Osteocyte (in vitro differentiated cells): ENCODE results near the gene SLC47A1. TPM values are rescaled to one million over a fixed set of nuclear protein-coding genes. Genes with fewer than 3 reads are reported as not detected.

Experiments used
- DNase-seq: peaks from one replicate; pipeline ENCODE4 v3.0.0; 2021; ENCODE audit warnings: mixed read lengths; ENCODE audit not compliant: unreplicated experiment; ENCODE audit errors: extremely low spot score
- H3K27ac Mint-ChIP-seq: one replicate; pipeline ENCODE4 v1.8.0; 2021; ENCODE audit warnings: mild to moderate bottlenecking, mixed read lengths; ENCODE audit not compliant: unreplicated experiment
- H3K27me3 Mint-ChIP-seq: one replicate; pipeline ENCODE4 v1.8.0; 2021; ENCODE audit warnings: mixed read lengths; ENCODE audit not compliant: unreplicated experiment
- H3K36me3 Mint-ChIP-seq: one replicate; pipeline ENCODE4 v1.8.0; 2021; ENCODE audit warnings: mixed read lengths; ENCODE audit not compliant: unreplicated experiment
- H3K4me1 Mint-ChIP-seq: one replicate; pipeline ENCODE4 v1.8.0; 2021; ENCODE audit warnings: mixed read lengths; ENCODE audit not compliant: unreplicated experiment
- H3K4me3 Mint-ChIP-seq: one replicate; pipeline ENCODE4 v1.8.0; 2021; ENCODE audit warnings: mild to moderate bottlenecking, moderate library complexity, mixed read lengths; ENCODE audit not compliant: unreplicated experiment
- H3K9me3 Mint-ChIP-seq: one replicate; pipeline ENCODE4 v1.8.0; 2021; ENCODE audit warnings: mixed read lengths; ENCODE audit not compliant: unreplicated experiment
- total RNA-seq: library from RNA; stranded (reverse); gene quantifications from 2 replicates; pipeline ENCODE4 v1.2.1, GENCODE V29; 2021
- TF ChIP-seq, protein P1 (sequence below): fragments of 200-600 bp; sonication (generic); IDR thresholded peaks from 2 replicates; pipeline ENCODE4 v1.5.0; 2021; ENCODE audit warnings: antibody characterized with exemption, mild to moderate bottlenecking, moderate library complexity

The SLC47A1 gene
- total RNA-seq, 1 donor from 2014 or later, result 2.4 TPM

DNA sequence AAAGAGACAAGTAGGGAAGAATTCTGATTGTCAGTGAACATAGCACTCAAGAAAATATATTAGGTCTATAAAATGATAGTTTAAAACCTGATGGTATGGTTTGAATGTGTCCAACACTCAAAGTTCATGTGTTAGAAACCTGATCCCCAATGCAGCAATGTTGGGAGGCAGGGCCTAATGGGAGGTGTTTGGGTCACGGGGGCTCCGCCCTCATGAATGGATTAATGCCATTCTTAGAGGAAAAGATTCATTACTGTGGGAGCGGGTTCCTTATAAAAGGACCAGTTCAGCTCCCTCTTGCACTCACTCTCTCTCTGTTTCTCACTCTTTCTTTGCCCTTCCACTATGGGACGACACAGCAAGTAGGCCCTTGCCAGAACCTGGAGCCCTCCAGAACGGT, 41.5 kb upstream of the SLC47A1 start:
- Mint-ChIP-seq H3K4me1 (no peaks in the 10 kb centered on the region), H3K27ac (no peak overlapping the region), H3K27me3 (peaks cover 5% of the 10 kb centered on the region), H3K4me3 (no peak overlapping the region), H3K9me3 (no peaks in the 10 kb centered on the region), H3K36me3 (no peaks in the 10 kb centered on the region)
- no peak for DNase-seq
- TF ChIP-seq, protein P1, sequence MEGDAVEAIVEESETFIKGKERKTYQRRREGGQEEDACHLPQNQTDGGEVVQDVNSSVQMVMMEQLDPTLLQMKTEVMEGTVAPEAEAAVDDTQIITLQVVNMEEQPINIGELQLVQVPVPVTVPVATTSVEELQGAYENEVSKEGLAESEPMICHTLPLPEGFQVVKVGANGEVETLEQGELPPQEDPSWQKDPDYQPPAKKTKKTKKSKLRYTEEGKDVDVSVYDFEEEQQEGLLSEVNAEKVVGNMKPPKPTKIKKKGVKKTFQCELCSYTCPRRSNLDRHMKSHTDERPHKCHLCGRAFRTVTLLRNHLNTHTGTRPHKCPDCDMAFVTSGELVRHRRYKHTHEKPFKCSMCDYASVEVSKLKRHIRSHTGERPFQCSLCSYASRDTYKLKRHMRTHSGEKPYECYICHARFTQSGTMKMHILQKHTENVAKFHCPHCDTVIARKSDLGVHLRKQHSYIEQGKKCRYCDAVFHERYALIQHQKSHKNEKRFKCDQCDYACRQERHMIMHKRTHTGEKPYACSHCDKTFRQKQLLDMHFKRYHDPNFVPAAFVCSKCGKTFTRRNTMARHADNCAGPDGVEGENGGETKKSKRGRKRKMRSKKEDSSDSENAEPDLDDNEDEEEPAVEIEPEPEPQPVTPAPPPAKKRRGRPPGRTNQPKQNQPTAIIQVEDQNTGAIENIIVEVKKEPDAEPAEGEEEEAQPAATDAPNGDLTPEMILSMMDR, result no peak

DNA sequence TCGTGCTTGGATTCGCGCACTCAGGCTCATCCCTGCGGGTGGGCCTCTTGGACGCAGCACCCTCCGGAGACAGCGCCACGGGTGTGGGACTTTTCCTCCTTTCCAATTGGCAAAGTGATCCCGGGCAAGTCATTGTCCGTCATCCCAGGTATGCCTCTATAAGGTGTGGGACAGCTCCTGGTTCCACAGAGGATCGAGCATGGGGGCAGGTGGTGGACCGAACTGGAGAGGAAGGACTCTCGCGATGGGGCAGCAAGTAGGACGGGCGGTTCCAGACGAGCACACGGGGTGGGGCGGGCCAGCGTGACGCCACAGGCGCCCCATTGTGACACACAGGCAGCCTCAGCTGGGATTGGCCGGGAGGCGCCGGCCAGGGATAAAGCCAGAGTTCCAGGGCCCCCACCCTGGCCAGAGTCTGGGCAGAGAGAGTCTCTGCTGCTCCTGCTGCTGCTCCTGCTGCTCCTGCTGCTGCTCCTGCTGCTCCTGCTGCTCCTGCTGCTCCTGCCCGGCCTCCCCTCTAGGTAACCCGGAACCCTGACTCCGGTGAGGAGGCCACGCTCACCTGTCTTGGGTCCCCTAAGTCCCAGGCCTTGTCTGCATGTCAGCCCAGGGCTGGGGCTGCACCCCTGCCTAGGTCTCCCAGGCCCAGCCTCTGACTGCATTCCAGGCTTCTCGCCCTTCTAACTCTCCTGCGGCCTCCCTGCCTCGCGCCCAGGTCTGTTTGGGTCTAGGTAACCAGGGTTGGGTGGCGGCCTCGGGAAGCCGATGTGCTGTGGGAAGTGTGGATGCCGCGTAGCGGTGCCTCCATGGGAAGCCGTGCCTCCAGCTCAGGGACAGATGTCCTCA, 38.5 kb upstream of the SLC47A1 start:
- Mint-ChIP-seq H3K4me1 (no peaks in the 10 kb centered on the region), H3K4me3 (no peak overlapping the region), H3K27me3 (peaks cover 10% of the 10 kb centered on the region), H3K36me3 (no peaks in the 10 kb centered on the region), H3K27ac (no peak overlapping the region), H3K9me3 (no peaks in the 10 kb centered on the region)
- TF ChIP-seq, protein P1, result no peak
- no peak for DNase-seq

GRCh38 chr17:19495828-19496528, 37.7 kb upstream of the SLC47A1 start:
- H3K27me3 Mint-ChIP-seq, result peaks cover 17% of the 10 kb centered on the region
- DNase-seq, result no peak
- H3K9me3 Mint-ChIP-seq, result no peaks in the 10 kb centered on the region
- TF ChIP-seq, protein P1, result no peak
- no peaks in the 10 kb centered on the region for H3K36me3 Mint-ChIP-seq
- no peaks in the 10 kb centered on the region for H3K4me1 Mint-ChIP-seq
- no peak overlapping the region for H3K27ac Mint-ChIP-seq
- H3K4me3 Mint-ChIP-seq, result no peak overlapping the region

GRCh38 chr17:19497624-19498023, 36.0 kb upstream of the SLC47A1 start:
- Mint-ChIP-seq H3K27ac (no peak overlapping the region), H3K9me3 (no peaks in the 10 kb centered on the region), H3K4me1 (no peaks in the 10 kb centered on the region), H3K4me3 (no peak overlapping the region), H3K27me3 (peaks cover 18% of the 10 kb centered on the region), H3K36me3 (no peaks in the 10 kb centered on the region)
- no peak for DNase-seq
- TF ChIP-seq, protein P1, result no peak

DNA sequence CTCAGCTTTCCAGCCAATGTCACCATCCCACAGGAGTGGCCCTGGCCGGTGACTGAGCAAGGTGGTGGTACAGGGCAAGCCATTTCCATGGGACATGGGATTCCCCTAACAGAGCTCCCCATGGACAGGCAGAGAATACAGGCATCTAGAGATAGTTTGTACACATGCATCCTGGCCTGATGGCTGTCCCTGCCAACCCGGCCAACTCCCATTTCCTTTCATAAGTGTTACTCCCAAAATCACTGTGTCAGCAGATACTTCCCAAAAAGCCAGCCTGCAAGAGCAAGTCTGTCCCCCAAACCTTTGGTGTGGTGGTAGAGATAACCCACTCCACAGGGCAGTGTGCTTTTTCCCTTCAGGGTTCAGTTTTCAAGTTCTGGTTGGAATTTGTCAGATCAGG, 32.4 kb upstream of the SLC47A1 start:
- Mint-ChIP-seq H3K4me1 (no peaks in the 10 kb centered on the region), H3K4me3 (no peak overlapping the region), H3K36me3 (no peaks in the 10 kb centered on the region), H3K27me3 (peaks cover 21% of the 10 kb centered on the region), H3K9me3 (no peaks in the 10 kb centered on the region), H3K27ac (no peak overlapping the region)
- TF ChIP-seq, protein P1, result no peak
- DNase-seq, result no peak
